GM18858 (cell line): ENCODE measurements around the gene MRPL55.

Source experiments
- ATAC-seq: cut with Tn5 transposase; IDR thresholded peaks from one replicate; pipeline ENCODE4 v1.9.1; 2021; ENCODE audit not compliant: unreplicated experiment

MRPL55 gene

GRCh38 chr1:228072658-228073043 is 36.4 kb downstream of the MRPL55 start:
- ATAC-seq: no peak

GRCh38 chr1:228071839-228072657 is 37.1 kb downstream of the MRPL55 start:
- no peak for ATAC-seq

GRCh38 chr1:228070851-228071250 is 38.2 kb downstream of the MRPL55 start:
- ATAC-seq: no peak

- no peak for ATAC-seq
Measured at GRCh38 chr1:228070173-228070572, 38.9 kb downstream of the MRPL55 start.

GRCh38 chr1:228068359-228068758 is 40.7 kb downstream of the MRPL55 start:
- no peak for ATAC-seq

- no peak for ATAC-seq
Measured at GRCh38 chr1:228066891-228067654, 42.0 kb downstream of the MRPL55 start.

GRCh38 chr1:228066416-228066815 is 42.7 kb downstream of the MRPL55 start:
- ATAC-seq: no peak

GRCh38 chr1:228065543-228066347 is 43.4 kb downstream of the MRPL55 start:
- no peak for ATAC-seq

GRCh38 chr1:228064741-228065542 is 44.2 kb downstream of the MRPL55 start:
- ATAC-seq: no peak

GRCh38 chr1:228064296-228064695 is 44.8 kb downstream of the MRPL55 start:
- ATAC-seq: no peak

GRCh38 chr1:228063251-228064191 is 45.6 kb downstream of the MRPL55 start:
- no peak for ATAC-seq

GRCh38 chr1:228062812-228063211 is 46.3 kb downstream of the MRPL55 start:
- no peak for ATAC-seq

GRCh38 chr1:228062085-228062791 is 46.9 kb downstream of the MRPL55 start:
- ATAC-seq: no peak

GRCh38 chr1:228061411-228062084 is 47.6 kb downstream of the MRPL55 start:
- ATAC-seq: no peak

- no peak for ATAC-seq
Measured at GRCh38 chr1:228060458-228061190, 48.5 kb downstream of the MRPL55 start.

- ATAC-seq: no peak
Measured at GRCh38 chr1:228059634-228060457, 49.3 kb downstream of the MRPL55 start.
